AG10803 (cell line): ENCODE results near the gene KCNMB4.

Experiments used
- DNase-seq: peaks from one replicate; pipeline ENCODE4 v3.0.0; 2010; ENCODE audit warnings: low read depth
- H3K4me3 ChIP-seq: 2 replicates; pipeline ENCODE4 v1.5.1; 2011; ENCODE audit warnings: mild to moderate bottlenecking, low read length, control low read depth
- TF ChIP-seq, protein P1 (sequence below): conservative IDR thresholded peaks from 2 replicates; pipeline ENCODE4 v1.5.1; 2011; ENCODE audit warnings: mild to moderate bottlenecking, low read length, control low read depth, inconsistent platforms

The KCNMB4 gene

DNA sequence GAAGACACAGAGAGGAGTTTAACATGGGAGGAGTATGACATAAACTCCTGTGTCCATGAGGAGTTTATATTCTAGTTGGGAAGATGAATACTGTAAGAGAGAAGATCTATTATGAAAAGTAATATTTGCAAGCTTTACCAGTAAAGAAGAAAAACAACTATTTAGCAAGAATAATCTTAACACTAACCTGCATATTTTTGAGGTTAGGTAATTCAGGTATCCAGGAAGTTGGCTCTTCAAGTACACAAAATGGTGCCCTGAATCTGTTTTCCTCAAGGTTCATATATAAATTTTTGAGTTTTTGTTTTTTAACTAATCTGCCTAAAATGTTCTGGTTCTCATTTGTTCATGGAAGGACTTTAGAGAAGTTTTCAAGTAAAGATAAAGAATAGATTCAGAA lies 33.9 kb upstream of the KCNMB4 start:
- H3K4me3 ChIP-seq: no peak overlapping the region
- no peak for DNase-seq
- TF ChIP-seq, protein P1, sequence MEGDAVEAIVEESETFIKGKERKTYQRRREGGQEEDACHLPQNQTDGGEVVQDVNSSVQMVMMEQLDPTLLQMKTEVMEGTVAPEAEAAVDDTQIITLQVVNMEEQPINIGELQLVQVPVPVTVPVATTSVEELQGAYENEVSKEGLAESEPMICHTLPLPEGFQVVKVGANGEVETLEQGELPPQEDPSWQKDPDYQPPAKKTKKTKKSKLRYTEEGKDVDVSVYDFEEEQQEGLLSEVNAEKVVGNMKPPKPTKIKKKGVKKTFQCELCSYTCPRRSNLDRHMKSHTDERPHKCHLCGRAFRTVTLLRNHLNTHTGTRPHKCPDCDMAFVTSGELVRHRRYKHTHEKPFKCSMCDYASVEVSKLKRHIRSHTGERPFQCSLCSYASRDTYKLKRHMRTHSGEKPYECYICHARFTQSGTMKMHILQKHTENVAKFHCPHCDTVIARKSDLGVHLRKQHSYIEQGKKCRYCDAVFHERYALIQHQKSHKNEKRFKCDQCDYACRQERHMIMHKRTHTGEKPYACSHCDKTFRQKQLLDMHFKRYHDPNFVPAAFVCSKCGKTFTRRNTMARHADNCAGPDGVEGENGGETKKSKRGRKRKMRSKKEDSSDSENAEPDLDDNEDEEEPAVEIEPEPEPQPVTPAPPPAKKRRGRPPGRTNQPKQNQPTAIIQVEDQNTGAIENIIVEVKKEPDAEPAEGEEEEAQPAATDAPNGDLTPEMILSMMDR: no peak

DNA sequence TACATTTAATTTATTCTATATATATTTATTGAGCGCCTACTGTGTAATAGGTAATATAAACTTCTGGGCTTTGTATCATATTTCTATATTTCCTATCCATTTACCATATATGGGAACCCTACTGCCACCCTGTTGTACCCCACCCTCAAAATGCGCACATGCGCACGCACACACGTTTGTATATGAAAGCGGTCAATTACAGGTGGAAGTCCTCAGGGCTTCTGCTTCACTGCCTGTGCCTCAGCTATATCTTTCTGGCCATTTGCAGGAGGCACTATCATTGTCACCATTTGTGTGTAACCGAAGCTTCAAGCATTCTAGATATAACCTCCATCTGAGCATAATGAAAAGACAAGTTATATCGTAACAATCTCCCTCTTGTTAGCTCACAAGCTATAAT lies 31.3 kb upstream of the KCNMB4 start:
- TF ChIP-seq, protein P1: no peak
- no peak for DNase-seq
- H3K4me3 ChIP-seq: no peak overlapping the region

DNA sequence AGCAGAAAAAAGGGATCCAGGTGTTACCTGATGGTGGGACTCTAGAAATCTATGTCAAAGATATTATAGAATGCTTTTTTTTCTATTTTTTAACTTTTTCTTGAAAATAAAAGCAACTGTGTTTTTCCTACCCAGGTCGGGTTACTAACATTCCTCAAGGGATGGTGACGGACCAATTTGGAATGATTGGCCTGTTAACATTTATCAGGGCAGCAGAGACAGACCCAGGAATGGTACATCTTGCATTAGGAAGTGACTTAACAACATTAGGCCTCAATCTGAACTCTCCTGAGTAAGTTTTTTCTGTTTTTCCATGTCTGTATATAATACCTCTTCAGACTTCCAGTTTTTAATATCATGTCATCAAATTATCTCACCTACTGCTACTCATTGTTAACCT lies 27.6 kb upstream of the KCNMB4 start:
- DNase-seq: peak; percentile 14
- TF ChIP-seq, protein P1: no peak
- no peak overlapping the region for H3K4me3 ChIP-seq

DNA sequence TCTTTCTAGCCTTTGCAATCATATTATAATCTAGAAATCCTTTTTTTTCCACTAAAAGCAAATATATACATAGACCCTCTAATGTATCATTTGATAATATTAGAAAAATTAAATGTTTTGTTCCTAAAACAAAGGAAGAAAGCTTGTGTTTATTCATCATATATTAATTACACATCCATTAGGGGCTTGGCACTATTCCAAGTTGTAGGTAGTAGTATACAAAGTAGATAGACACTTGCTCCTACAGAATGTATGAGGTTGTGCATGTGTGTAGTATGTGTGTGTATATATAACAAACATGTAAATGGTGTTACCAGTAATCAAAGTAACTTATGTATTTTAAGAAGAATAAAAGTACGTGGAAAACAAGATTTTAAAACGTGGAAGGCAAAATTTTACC lies 15.0 kb upstream of the KCNMB4 start:
- no peak for DNase-seq
- H3K4me3 ChIP-seq: no peak overlapping the region
- TF ChIP-seq, protein P1: no peak

DNA sequence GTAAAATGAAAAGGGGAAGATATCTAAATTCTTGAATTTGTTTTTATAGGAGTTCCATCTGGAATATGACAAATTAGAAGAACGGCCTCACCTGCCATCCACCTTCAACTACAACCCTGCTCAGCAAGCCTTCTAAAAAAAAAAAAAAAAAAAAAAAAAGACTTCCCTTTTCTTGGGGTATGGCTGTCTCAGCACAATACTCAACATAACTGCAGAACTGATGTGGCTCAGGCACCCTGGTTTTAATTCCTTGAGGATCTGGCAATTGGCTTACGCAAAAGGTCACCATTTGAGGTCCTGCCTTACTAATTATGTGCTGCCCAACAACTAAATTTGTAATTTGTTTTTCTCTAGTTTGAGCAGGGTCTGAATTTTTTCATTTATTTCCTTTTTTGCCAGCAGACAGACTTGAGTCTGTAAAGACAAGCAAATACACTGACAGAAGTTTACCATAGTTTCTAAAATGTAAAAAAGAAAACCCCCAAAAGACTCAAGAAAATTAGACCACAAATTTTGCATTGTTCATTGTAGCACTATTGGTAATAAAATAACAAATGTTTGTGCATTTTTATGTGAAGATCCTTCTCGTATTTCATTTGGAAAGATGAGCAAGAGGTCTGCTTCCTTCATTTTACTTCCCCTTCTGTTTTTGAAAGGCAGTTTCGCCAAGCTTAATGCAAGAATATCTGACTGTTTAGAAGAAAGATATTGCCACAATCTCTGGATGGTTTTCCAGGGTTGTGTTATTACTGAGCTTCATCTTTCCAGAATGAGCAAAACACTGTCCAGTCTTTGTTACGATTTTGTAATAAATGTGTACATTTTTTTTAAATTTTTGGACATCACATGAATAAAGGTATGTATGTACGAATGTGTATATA lies 12.1 kb upstream of the KCNMB4 start:
- TF ChIP-seq, protein P1: no peak
- H3K4me3 ChIP-seq: no peak overlapping the region
- no peak for DNase-seq

DNA sequence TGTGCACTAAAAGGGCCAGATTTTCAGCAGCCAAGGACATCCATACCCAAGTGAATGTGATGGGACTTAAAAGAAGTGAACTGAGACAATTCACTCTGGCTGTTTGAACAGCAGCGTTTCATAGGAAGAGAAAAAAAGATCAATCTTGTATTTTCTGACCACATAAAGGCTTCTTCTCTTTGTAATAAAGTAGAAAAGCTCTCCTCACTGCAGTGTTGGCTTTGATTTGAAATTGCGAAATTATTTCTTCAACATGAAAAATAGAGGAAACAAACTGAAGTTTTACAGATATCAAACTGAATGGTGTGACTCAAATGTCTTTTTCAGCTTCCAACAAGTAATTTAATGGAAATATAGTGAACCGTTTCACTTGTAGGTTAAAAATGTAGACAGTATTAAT lies 11.3 kb upstream of the KCNMB4 start:
- no peak for DNase-seq
- TF ChIP-seq, protein P1: no peak

DNA sequence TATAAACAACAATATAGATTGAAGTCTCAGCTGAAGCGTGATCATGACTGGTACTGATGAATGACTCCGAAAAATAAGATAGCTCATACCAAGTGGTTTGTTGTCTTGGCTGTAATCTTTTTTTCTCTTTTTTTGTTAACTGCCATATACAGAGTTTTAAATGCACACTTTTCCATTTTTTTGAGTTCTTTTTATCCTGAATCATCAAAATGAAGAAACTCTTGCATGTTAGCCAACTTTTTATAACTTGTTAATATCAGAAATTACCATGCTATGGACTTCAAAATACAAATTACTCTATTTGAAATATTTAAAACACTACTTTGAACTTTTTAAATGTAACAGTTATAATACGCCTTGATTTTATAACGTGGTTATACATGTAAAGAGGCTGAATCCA lies 10.1 kb upstream of the KCNMB4 start:
- TF ChIP-seq, protein P1: no peak

More for the DNA sequence above, 11.3 kb upstream of the KCNMB4 start:
- no peak overlapping the region for H3K4me3 ChIP-seq

More for the DNA sequence above, 10.1 kb upstream of the KCNMB4 start:
- DNase-seq: no peak
- H3K4me3 ChIP-seq: no peak overlapping the region
